ENCODE data around the gene CIB4. TPM values are rescaled to one million over a fixed set of nuclear protein-coding genes. Genes with fewer than 3 reads are reported as not detected.

The CIB4 gene
- total and polyA plus RNA-seq, 2 donors (not counting 1 experiment from before 2014, with no cell fraction given) = not detected

GRCh38 chr2:26607698-26608097, 33.5 kb downstream of the CIB4 start:
- Histone ChIP-seq H3K36me3 (replicated peaks in 1 of 2; ENCODE audit: control extremely low read depth in 1 of 2, control insufficient read depth in 1 of 2, extremely low read depth in 1 of 2, insufficient read depth in 2 of 2, low read length in 1 of 2) (no peaks in the 10 kb centered on the region), H3K4me1 (ENCODE audit: control insufficient read depth in 2 of 2, insufficient read depth in 2 of 2, low read length in 2 of 2) (peaks cover 7 to 18% of the 10 kb centered on the region in 2 donors), H3K27me3 (replicated peaks in 1 of 4; ENCODE audit: control extremely low read depth in 1 of 4, control insufficient read depth in 3 of 4, insufficient read depth in 4 of 4, low read length in 3 of 4) (peaks cover 0 to 2% (median 0%) of the 10 kb centered on the region in 4 experiments), H3K4me3 (ENCODE audit: control extremely low read depth in 1 of 5, extremely low read depth in 1 of 5, insufficient read depth in 1 of 5, low read depth in 2 of 5, low read length in 4 of 5) (no peak overlapping the region), H3K27ac (ENCODE audit: low read length in 2 of 2) (no peak overlapping the region), H3K4me2 (replicated peaks; ENCODE audit: low read depth, low read length, poor library complexity, severe bottlenecking) (no peak overlapping the region), H3K9me3 (ENCODE audit: control extremely low read depth in 1 of 3, control insufficient read depth in 2 of 3, insufficient read depth in 1 of 3, low read length in 2 of 3) (peaks cover 0 to 6% (median 0%) of the 10 kb centered on the region in 3 donors), H3K79me2 (ENCODE audit: control insufficient read depth, insufficient read depth, low read length) (no peaks in the 10 kb centered on the region), H3K9ac (ENCODE audit: low read length) (no peak overlapping the region), H4K20me1 (ENCODE audit: control insufficient read depth, insufficient read depth, low read length, poor library complexity, severe bottlenecking) (no peaks in the 10 kb centered on the region), H2AFZ (ENCODE audit: insufficient read depth, low read depth, low read length, poor library complexity, severe bottlenecking) (no peak overlapping the region)
- peaks cover 7% of the 10 kb centered on the region for H3K27me3 Mint-ChIP-seq
- no peak overlapping the region for H3K4me3 Mint-ChIP-seq
- 97% methylated on average over 8 of the region's 8 CpGs for WGBS (ENCODE audit: insufficient coverage)
- DNase-seq (no peak), ATAC-seq (ENCODE audit: low read depth) (no peak)
- ChIA-PET POLR2A (interaction anchor here (0.6 kb wide), 1 partner anchor 604 kb away, joined by 3 read pairs; no protein-coding TSS in a partner anchor), CTCF (interaction anchor here (1.1 to 4.1 kb wide), 5 partner anchors 9 to 138 kb away, joined by 3 to 26 read pairs (median 4); no protein-coding TSS in a partner anchor)
- H3K9me3 Mint-ChIP-seq (ENCODE audit: insufficient read depth) = peaks cover 3% of the 10 kb centered on the region
- TF ChIP-seq, protein P1, sequence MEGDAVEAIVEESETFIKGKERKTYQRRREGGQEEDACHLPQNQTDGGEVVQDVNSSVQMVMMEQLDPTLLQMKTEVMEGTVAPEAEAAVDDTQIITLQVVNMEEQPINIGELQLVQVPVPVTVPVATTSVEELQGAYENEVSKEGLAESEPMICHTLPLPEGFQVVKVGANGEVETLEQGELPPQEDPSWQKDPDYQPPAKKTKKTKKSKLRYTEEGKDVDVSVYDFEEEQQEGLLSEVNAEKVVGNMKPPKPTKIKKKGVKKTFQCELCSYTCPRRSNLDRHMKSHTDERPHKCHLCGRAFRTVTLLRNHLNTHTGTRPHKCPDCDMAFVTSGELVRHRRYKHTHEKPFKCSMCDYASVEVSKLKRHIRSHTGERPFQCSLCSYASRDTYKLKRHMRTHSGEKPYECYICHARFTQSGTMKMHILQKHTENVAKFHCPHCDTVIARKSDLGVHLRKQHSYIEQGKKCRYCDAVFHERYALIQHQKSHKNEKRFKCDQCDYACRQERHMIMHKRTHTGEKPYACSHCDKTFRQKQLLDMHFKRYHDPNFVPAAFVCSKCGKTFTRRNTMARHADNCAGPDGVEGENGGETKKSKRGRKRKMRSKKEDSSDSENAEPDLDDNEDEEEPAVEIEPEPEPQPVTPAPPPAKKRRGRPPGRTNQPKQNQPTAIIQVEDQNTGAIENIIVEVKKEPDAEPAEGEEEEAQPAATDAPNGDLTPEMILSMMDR (IDR thresholded peaks at IDR 0.05) = no peak
- TF ChIP-seq EZH2 (IDR thresholded peaks at IDR 0.05; ENCODE audit: borderline replicate concordance, insufficient read depth, low read depth, low read length, poor library complexity, severe bottlenecking) = no peak
- intact Hi-C loops (cut with micrococcal nuclease) = no loop called here
- no peak overlapping the region for H3K27ac Mint-ChIP-seq
- peaks cover 14% of the 10 kb centered on the region for H3K4me1 Mint-ChIP-seq

- Mint-ChIP-seq H3K9me3 (ENCODE audit: insufficient read depth) (peaks cover 3% of the 10 kb centered on the region), H3K4me1 (peaks cover 14% of the 10 kb centered on the region), H3K4me3 (no peak overlapping the region), H3K27me3 (peaks cover 14% of the 10 kb centered on the region), H3K27ac (no peak overlapping the region)
- ChIA-PET CTCF (interaction anchor here (0.6 to 4.1 kb wide), 8 partner anchors 8 to 247 kb away, joined by 3 to 26 read pairs (median 4); no protein-coding TSS in a partner anchor), POLR2A (no interaction called here)
- Histone ChIP-seq H3K36me3 (replicated peaks in 1 of 2; ENCODE audit: control extremely low read depth in 1 of 2, control insufficient read depth in 1 of 2, extremely low read depth in 1 of 2, insufficient read depth in 2 of 2, low read length in 1 of 2) (no peaks in the 10 kb centered on the region), H3K4me3 (ENCODE audit: control extremely low read depth in 1 of 5, extremely low read depth in 1 of 5, insufficient read depth in 1 of 5, low read depth in 2 of 5, low read length in 4 of 5) (no peak overlapping the region), H3K27me3 (replicated peaks in 1 of 4; ENCODE audit: control extremely low read depth in 1 of 4, control insufficient read depth in 3 of 4, insufficient read depth in 4 of 4, low read length in 3 of 4) (peaks cover 0 to 4% (median under 1%) of the 10 kb centered on the region in 4 experiments), H3K9ac (ENCODE audit: low read length) (no peak overlapping the region), H3K27ac (ENCODE audit: low read length in 2 of 2) (no peak overlapping the region), H3K79me2 (ENCODE audit: control insufficient read depth, insufficient read depth, low read length) (no peaks in the 10 kb centered on the region), H3K9me3 (ENCODE audit: control extremely low read depth in 1 of 3, control insufficient read depth in 2 of 3, insufficient read depth in 1 of 3, low read length in 2 of 3) (peaks cover 0 to 6% (median 0%) of the 10 kb centered on the region in 3 donors), H3K4me2 (replicated peaks; ENCODE audit: low read depth, low read length, poor library complexity, severe bottlenecking) (no peak overlapping the region), H4K20me1 (ENCODE audit: control insufficient read depth, insufficient read depth, low read length, poor library complexity, severe bottlenecking) (no peaks in the 10 kb centered on the region), H2AFZ (ENCODE audit: insufficient read depth, low read depth, low read length, poor library complexity, severe bottlenecking) (no peak overlapping the region), H3K4me1 (ENCODE audit: control insufficient read depth in 2 of 2, insufficient read depth in 2 of 2, low read length in 2 of 2) (peaks cover 7 to 18% of the 10 kb centered on the region in 2 donors)
- WGBS (ENCODE audit: insufficient coverage) = no CpG with 5 or more reads among the region's 5 CpGs
- intact Hi-C loops (cut with micrococcal nuclease) = no loop called here
- ATAC-seq (ENCODE audit: low read depth) = no peak
- no peak for DNase-seq
- TF ChIP-seq, protein P1 (IDR thresholded peaks at IDR 0.05) = no peak
- no peak for TF ChIP-seq EZH2 (IDR thresholded peaks at IDR 0.05; ENCODE audit: borderline replicate concordance, insufficient read depth, low read depth, low read length, poor library complexity, severe bottlenecking)
Measured at GRCh38 chr2:26606847-26607190, 34.3 kb downstream of the CIB4 start.

Measured in B cell (primary cell).